ENCODE measurements around the gene APPBP2. TPM values are rescaled to one million over a fixed set of nuclear protein-coding genes. Genes with fewer than 3 reads are reported as not detected.

Gene APPBP2
- total and polyA plus RNA-seq, 2 experiments from 2014 or later: 22.9 to 30.9 TPM

- no peaks in the 10 kb centered on the region for H3K9me3 ChIP-seq (ENCODE audit: low read depth)
- no peak for DNase-seq (ENCODE audit: low read depth in 1 of 2, low spot score in 1 of 2)
- no peak overlapping the region for H3K27ac ChIP-seq
- no peaks in the 10 kb centered on the region for H3K27me3 ChIP-seq
- no peak overlapping the region for H3K4me3 ChIP-seq
- H3K36me3 ChIP-seq: peaks cover 6% of the 10 kb centered on the region
- no peak for TF ChIP-seq CTCF (IDR thresholded peaks at IDR 0.05; ENCODE audit: low read depth, low read length)
- no peaks in the 10 kb centered on the region for H3K4me1 ChIP-seq (ENCODE audit: low read depth)
Observed at GRCh38 chr17:60514500-60514899, 11.5 kb downstream of the APPBP2 start.

DNA sequence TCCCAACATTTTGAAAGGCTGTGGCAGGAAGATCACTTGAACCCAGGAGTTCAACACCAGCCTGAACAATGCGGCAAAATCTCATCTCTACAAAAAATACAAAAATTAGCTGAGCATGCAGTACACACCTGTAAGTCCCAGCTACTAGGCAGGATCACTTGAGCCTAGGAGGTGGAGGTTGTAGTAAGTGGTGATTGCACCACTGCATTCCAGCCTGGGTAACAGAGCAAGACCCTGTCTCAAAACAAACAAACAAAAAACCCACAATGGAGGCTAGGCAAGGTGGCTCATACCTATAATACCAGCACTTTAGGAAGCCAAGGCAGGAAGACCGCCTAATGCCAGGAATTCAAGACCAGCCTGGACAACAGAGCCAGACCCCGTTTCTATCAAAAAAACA is 12.0 kb downstream of the APPBP2 start:
- no peaks in the 10 kb centered on the region for H3K4me1 ChIP-seq (ENCODE audit: low read depth)
- no peaks in the 10 kb centered on the region for H3K9me3 ChIP-seq (ENCODE audit: low read depth)
- no peak overlapping the region for H3K4me3 ChIP-seq
- H3K27ac ChIP-seq: no peak overlapping the region
- DNase-seq (ENCODE audit: low read depth in 1 of 2, low spot score in 1 of 2): no peak
- H3K27me3 ChIP-seq: no peaks in the 10 kb centered on the region
- peaks cover 4% of the 10 kb centered on the region for H3K36me3 ChIP-seq
- TF ChIP-seq CTCF (IDR thresholded peaks at IDR 0.05; ENCODE audit: low read depth, low read length): no peak

DNA sequence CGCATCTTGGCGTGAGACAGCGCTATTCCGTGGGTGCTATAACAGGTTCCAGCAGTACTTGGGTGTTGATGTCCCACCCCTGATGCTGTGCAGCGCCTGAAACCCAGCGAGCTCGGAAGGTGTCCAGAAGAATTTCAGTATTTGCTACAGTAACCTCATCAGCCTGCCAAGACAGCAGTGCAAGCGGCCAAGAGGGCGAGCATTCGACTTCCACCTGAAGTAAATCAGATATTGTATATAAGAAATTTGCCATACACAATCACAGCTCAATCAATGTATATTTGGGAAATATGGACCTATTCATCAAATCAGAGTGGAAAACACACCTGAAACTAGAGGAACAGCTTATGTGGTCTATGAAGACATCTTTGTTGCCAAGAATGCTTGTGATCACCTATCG is 13.0 kb downstream of the APPBP2 start:
- H3K4me3 ChIP-seq: no peak overlapping the region
- H3K27me3 ChIP-seq: no peaks in the 10 kb centered on the region
- no peak for TF ChIP-seq CTCF (IDR thresholded peaks at IDR 0.05; ENCODE audit: low read depth, low read length)
- no peaks in the 10 kb centered on the region for H3K9me3 ChIP-seq (ENCODE audit: low read depth)
- H3K4me1 ChIP-seq (ENCODE audit: low read depth): no peaks in the 10 kb centered on the region
- H3K36me3 ChIP-seq: peaks cover 3% of the 10 kb centered on the region
- DNase-seq (ENCODE audit: low read depth in 1 of 2, low spot score in 1 of 2): no peak
- H3K27ac ChIP-seq: no peak overlapping the region

GRCh38 chr17:60510723-60511122 is 15.3 kb downstream of the APPBP2 start:
- no peak for DNase-seq (ENCODE audit: low read depth in 1 of 2, low spot score in 1 of 2)
- Histone ChIP-seq H3K4me1 (ENCODE audit: low read depth) (no peaks in the 10 kb centered on the region), H3K4me3 (no peak overlapping the region)

GRCh38 chr17:60510031-60510430 is 16.0 kb downstream of the APPBP2 start:
- TF ChIP-seq CTCF (IDR thresholded peaks at IDR 0.05; ENCODE audit: low read depth, low read length): no peak
- Histone ChIP-seq H3K27me3 (no peaks in the 10 kb centered on the region), H3K4me3 (no peak overlapping the region), H3K4me1 (ENCODE audit: low read depth) (no peaks in the 10 kb centered on the region), H3K9me3 (ENCODE audit: low read depth) (no peaks in the 10 kb centered on the region), H3K36me3 (peaks cover 3% of the 10 kb centered on the region), H3K27ac (no peak overlapping the region)
- no peak for DNase-seq (ENCODE audit: low read depth in 1 of 2, low spot score in 1 of 2)

More at GRCh38 chr17:60510723-60511122, 15.3 kb downstream of the APPBP2 start:
- Histone ChIP-seq H3K9me3 (ENCODE audit: low read depth) (no peaks in the 10 kb centered on the region), H3K27ac (no peak overlapping the region), H3K27me3 (no peaks in the 10 kb centered on the region), H3K36me3 (peaks cover 3% of the 10 kb centered on the region)
- TF ChIP-seq CTCF (IDR thresholded peaks at IDR 0.05; ENCODE audit: low read depth, low read length): no peak

All from cardiac muscle cell (in vitro differentiated cells and primary cell).